Muscle layer of colon (tissue), 2 donors: ENCODE data around the gene PODNL1.
"Not testable (repeated sequence)": the region's sequence is repeated elsewhere in the genome, so short reads cannot be mapped to it uniquely, and the experiment has no call there.

Experiments used
- H3K27ac ChIP-seq: one replicate; pipeline ENCODE4 v1.7.0; 2013; ENCODE audit warnings: low read depth, mild to moderate bottlenecking, low read length, moderate library complexity
- H3K27me3 ChIP-seq, 2 donors: one replicate each; pipeline ENCODE4 v1.7.0; 2013; ENCODE audit warnings: low read length in 2 of 2, mild to moderate bottlenecking in 2 of 2; ENCODE audit not compliant: insufficient read depth in 2 of 2, control insufficient read depth in 1 of 2
- H3K36me3 ChIP-seq: one replicate; pipeline ENCODE4 v1.7.0; 2013; ENCODE audit warnings: mild to moderate bottlenecking, low read length; ENCODE audit not compliant: insufficient read depth
- H3K4me1 ChIP-seq: one replicate; pipeline ENCODE4 v1.7.0; 2013; ENCODE audit warnings: mild to moderate bottlenecking, low read length; ENCODE audit not compliant: insufficient read depth
- H3K4me3 ChIP-seq, 2 donors: one replicate each; pipeline ENCODE4 v1.7.0; 2013; ENCODE audit warnings: low read length in 2 of 2, low read depth in 1 of 2, mild to moderate bottlenecking in 1 of 2, moderate library complexity in 1 of 2
- H3K9ac ChIP-seq: one replicate; pipeline ENCODE4 v1.7.0; 2013; ENCODE audit warnings: low read length
- H3K9me3 ChIP-seq: one replicate; pipeline ENCODE4 v1.7.0; 2013; ENCODE audit warnings: mild to moderate bottlenecking, low read length
- donor health status: abdominal sarcoma.
- donor health status: Adenocarcinoma of cecum.

The PODNL1 gene

GRCh38 chr19:13981467-13981866, 43.2 kb upstream of the PODNL1 start:
- Histone ChIP-seq H3K9ac (no peak overlapping the region), H3K4me1 (peaks cover 11% of the 10 kb centered on the region), H3K4me3 (no peak overlapping the region), H3K27ac (no peak overlapping the region), H3K27me3 (no peaks in the 10 kb centered on the region), H3K9me3 (no peaks in the 10 kb centered on the region), H3K36me3 (no peaks in the 10 kb centered on the region)

- Histone ChIP-seq H3K27me3 (no peaks in the 10 kb centered on the region), H3K4me3 (no peak overlapping the region), H3K4me1 (peaks cover 8% of the 10 kb centered on the region), H3K9me3 (no peaks in the 10 kb centered on the region), H3K9ac (no peak overlapping the region), H3K36me3 (no peaks in the 10 kb centered on the region), H3K27ac (no peak overlapping the region)
These were observed 42.8 kb upstream of the PODNL1 start for GRCh38 chr19:13981021-13981420.

GRCh38 chr19:13980340-13980739, 42.1 kb upstream of the PODNL1 start:
- no peaks in the 10 kb centered on the region for H3K36me3 ChIP-seq
- H3K4me1 ChIP-seq, result peaks cover 5% of the 10 kb centered on the region
- no peak overlapping the region for H3K4me3 ChIP-seq
- H3K9ac ChIP-seq, result no peak overlapping the region
- H3K27me3 ChIP-seq, result no peaks in the 10 kb centered on the region
- no peaks in the 10 kb centered on the region for H3K9me3 ChIP-seq
- H3K27ac ChIP-seq, result no peak overlapping the region

GRCh38 chr19:13979686-13980085, 41.5 kb upstream of the PODNL1 start:
- H3K27ac ChIP-seq, result no peak overlapping the region
- H3K9ac ChIP-seq, result no peak overlapping the region
- H3K27me3 ChIP-seq, result no peaks in the 10 kb centered on the region
- H3K4me3 ChIP-seq, result no peak overlapping the region
- no peaks in the 10 kb centered on the region for H3K36me3 ChIP-seq
- peaks cover 5% of the 10 kb centered on the region for H3K4me1 ChIP-seq
- no peaks in the 10 kb centered on the region for H3K9me3 ChIP-seq

- Histone ChIP-seq H3K9me3 (no peaks in the 10 kb centered on the region), H3K4me1 (peaks cover 5% of the 10 kb centered on the region), H3K27me3 (no peaks in the 10 kb centered on the region), H3K4me3 (peak overlapping the region; percentile 33 to 41), H3K9ac (no peak overlapping the region), H3K27ac (peak overlapping the region; percentile 34), H3K36me3 (no peaks in the 10 kb centered on the region)
These were observed 41.0 kb upstream of the PODNL1 start for GRCh38 chr19:13979244-13979615.

GRCh38 chr19:13978351-13979243, 40.4 kb upstream of the PODNL1 start:
- Histone ChIP-seq H3K27ac (peak overlapping the region; percentile 34), H3K9me3 (no peaks in the 10 kb centered on the region), H3K9ac (no peak overlapping the region), H3K36me3 (no peaks in the 10 kb centered on the region), H3K27me3 (no peaks in the 10 kb centered on the region), H3K4me1 (peaks cover 5% of the 10 kb centered on the region), H3K4me3 (peak overlapping the region; percentile 33 to 41)

GRCh38 chr19:13977803-13978202, 39.6 kb upstream of the PODNL1 start:
- H3K9me3 ChIP-seq, result no peaks in the 10 kb centered on the region
- peaks cover 5% of the 10 kb centered on the region for H3K4me1 ChIP-seq
- no peaks in the 10 kb centered on the region for H3K36me3 ChIP-seq
- H3K9ac ChIP-seq, result no peak overlapping the region
- no peaks in the 10 kb centered on the region for H3K27me3 ChIP-seq
- H3K27ac ChIP-seq, result no peak overlapping the region
- no peak overlapping the region for H3K4me3 ChIP-seq

GRCh38 chr19:13976446-13976845, 38.2 kb upstream of the PODNL1 start:
- H3K27me3 ChIP-seq, result no peaks in the 10 kb centered on the region
- no peak overlapping the region for H3K27ac ChIP-seq
- no peaks in the 10 kb centered on the region for H3K9me3 ChIP-seq
- no peak overlapping the region for H3K9ac ChIP-seq
- peaks cover 5% of the 10 kb centered on the region for H3K4me1 ChIP-seq
- no peak overlapping the region for H3K4me3 ChIP-seq
- no peaks in the 10 kb centered on the region for H3K36me3 ChIP-seq

GRCh38 chr19:13975870-13976269, 37.7 kb upstream of the PODNL1 start:
- Histone ChIP-seq H3K4me3 (no peak overlapping the region), H3K9ac (no peak overlapping the region), H3K4me1 (peaks cover 5% of the 10 kb centered on the region), H3K36me3 (peaks cover 4% of the 10 kb centered on the region), H3K27me3 (no peaks in the 10 kb centered on the region), H3K27ac (no peak overlapping the region), H3K9me3 (no peaks in the 10 kb centered on the region)

- Histone ChIP-seq H3K4me3 (no peak overlapping the region), H3K27me3 (no peaks in the 10 kb centered on the region), H3K9ac (no peak overlapping the region), H3K36me3 (peaks cover 4% of the 10 kb centered on the region), H3K9me3 (no peaks in the 10 kb centered on the region), H3K27ac (no peak overlapping the region), H3K4me1 (peaks cover under 1% of the 10 kb centered on the region)
These were observed 35.9 kb upstream of the PODNL1 start for GRCh38 chr19:13974073-13974472.

GRCh38 chr19:13973479-13973878, 35.3 kb upstream of the PODNL1 start:
- not testable (repeated sequence) for H3K27me3 ChIP-seq, H3K9me3 ChIP-seq, H3K4me3 ChIP-seq, H3K36me3 ChIP-seq, H3K27ac ChIP-seq, H3K4me1 ChIP-seq, H3K9ac ChIP-seq
